Gastrocnemius medialis (tissue), 4 donors: ENCODE data around the gene GRID1. TPM values are rescaled to one million over a fixed set of nuclear protein-coding genes. Genes with fewer than 3 reads are reported as not detected.
"Not testable (repeated sequence)": the region's sequence is repeated elsewhere in the genome, so short reads cannot be mapped to it uniquely, and the experiment has no call there.

Experiments
- ATAC-seq, 2 donors: fragments of 150-250 bp; one replicate each; pipeline ENCODE4 v1.9.1; 2016
- DNase-seq, 2 donors: peaks; one replicate each; pipeline ENCODE4 v3.0.0-alpha.2; 2019
- H3K27ac ChIP-seq, 4 donors: fragments of 200-600 bp; sonication (generic); 1 replicate in 1 of 4; 2 replicates in 3 of 4; pipeline ENCODE4 v1.5.1; 2016 to 2018; ENCODE audit warnings: mild to moderate bottlenecking in 2 of 4, moderate library complexity in 1 of 4
- H3K27me3 ChIP-seq, 3 donors: fragments of 200-600 bp; sonication (generic) in 2 of 3; 1 replicate in 1 of 3; 2 replicates in 2 of 3; pipeline versions ENCODE4 v1.5.1 to v1.6.0; 2016 to 2019; ENCODE audit warnings: mild to moderate bottlenecking in 1 of 3, moderate library complexity in 1 of 3
- H3K36me3 ChIP-seq, 2 donors: fragments of 200-600 bp; sonication (generic) in 1 of 2; one replicate each; pipeline ENCODE4 v1.5.1; 2017 to 2018
- H3K4me1 ChIP-seq, 2 donors: fragments of 200-600 bp; sonication (generic) in 1 of 2; one replicate each; pipeline ENCODE4 v1.5.1; 2016 to 2017; ENCODE audit warnings: mild to moderate bottlenecking in 2 of 2
- H3K4me3 ChIP-seq, 4 donors: fragments of 200-600 bp; sonication (generic) in 3 of 4; 1 replicate in 1 of 4; 2 replicates in 3 of 4; pipeline ENCODE4 v1.5.1; 2016 to 2019; ENCODE audit warnings: mild to moderate bottlenecking in 2 of 4
- H3K9me3 ChIP-seq, 3 donors: fragments of 200-600 bp; sonication (generic) in 2 of 3; 1 replicate in 1 of 3; 2 replicates in 2 of 3; pipeline ENCODE4 v1.5.1; 2016 to 2019
- CTCF ChIP-seq, 5 experiments: fragments of 450-650 bp in 3 of 5; fragments of 200-600 bp in 2 of 5; sonication (generic) in 2 of 5; IDR thresholded peaks in 4 of 5; conservative IDR thresholded peaks in 1 of 5; 1 replicate in 4 of 5; 2 replicates in 1 of 5; pipeline ENCODE4 v1.5.1; 2016 to 2019; ENCODE audit warnings: antibody characterized with exemption in 5 of 5, mild to moderate bottlenecking in 3 of 5, moderate library complexity in 3 of 5
- POLR2A ChIP-seq, 2 donors: fragments of 450-650 bp; IDR thresholded peaks; one replicate each; pipeline ENCODE4 v1.6.1; 2017; ENCODE audit warnings: antibody characterized with exemption in 2 of 2, mild to moderate bottlenecking in 2 of 2, moderate library complexity in 2 of 2
- in situ Hi-C, 4 donors: fragments of 200-750 bp; cut with MboI; loops; one replicate each; pipeline versions ENCODE4 v1.15.0 to v1.8.0; 2017; ENCODE audit warnings: low sequenced_read_pairs in 4 of 4
- intact Hi-C: fragments of 100-400 bp; cut with DNase I; formaldehyde crosslinking; loops from one replicate; pipeline ENCODE4 v1.15.1; 2023; ENCODE audit warnings: low total_unique reads
- total RNA-seq, 4 donors: library from RNA; depleted of rRNA; stranded (reverse); fragments of >200 nt; gene quantifications; one replicate each; pipeline versions ENCODE4 v1.1.0 to v1.2.3, GENCODE V29; 2016

Gene GRID1
- total RNA-seq, 4 donors from 2014 or later, result 0.17 to 1.4 (median 0.79) TPM

DNA sequence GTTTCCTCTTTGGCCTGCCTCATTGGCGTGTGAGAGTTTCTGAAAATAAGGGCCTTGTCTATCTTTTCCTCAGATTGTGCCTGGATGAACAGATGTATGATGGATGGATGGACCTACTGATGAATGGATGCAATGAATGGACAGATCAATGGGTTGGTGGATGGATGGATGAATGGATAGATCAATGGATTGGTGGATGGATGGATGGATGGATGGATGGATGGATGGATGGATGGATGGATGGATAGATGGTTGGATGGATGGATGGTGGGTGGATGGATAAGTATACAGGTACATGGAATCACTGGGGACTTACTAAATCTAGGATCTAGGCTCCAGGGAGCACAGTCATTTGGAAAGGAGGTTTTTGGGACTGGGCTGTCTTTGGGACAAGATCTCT, 331.9 kb downstream of the GRID1 start:
- Histone ChIP-seq H3K4me1 (peaks cover 10% of the 10 kb centered on the region in 2 donors), H3K36me3 (no peaks in the 10 kb centered on the region), H3K9me3 (no peaks in the 10 kb centered on the region), H3K4me3 (no peak overlapping the region), H3K27me3 (no peaks in the 10 kb centered on the region), H3K27ac (no peak overlapping the region)
- in situ Hi-C loops, result no loop called here
- DNase-seq (no peak), ATAC-seq (no peak)
- intact Hi-C loops, result loop anchor here (5.0 kb wide), 1 partner anchor 32 kb away; no protein-coding TSS in a partner anchor
- TF ChIP-seq CTCF (IDR thresholded peaks at IDR 0.05 in 4 of 5, conservative IDR thresholded peaks at IDR 0.05 in 1 of 5) (no peak), POLR2A (IDR thresholded peaks at IDR 0.05) (no peak)

GRCh38 chr10:86033581-86033980, 333.0 kb downstream of the GRID1 start:
- Histone ChIP-seq H3K4me1 (peaks cover 10% of the 10 kb centered on the region in 2 donors), H3K27me3 (no peaks in the 10 kb centered on the region), H3K36me3 (no peaks in the 10 kb centered on the region), H3K4me3 (no peak overlapping the region), H3K9me3 (no peaks in the 10 kb centered on the region), H3K27ac (no peak overlapping the region)
- intact Hi-C loops, result no loop called here
- DNase-seq (no peak), ATAC-seq (no peak)
- TF ChIP-seq CTCF (IDR thresholded peaks at IDR 0.05 in 4 of 5, conservative IDR thresholded peaks at IDR 0.05 in 1 of 5), result no peak
- no peak for TF ChIP-seq POLR2A (IDR thresholded peaks at IDR 0.05)
- in situ Hi-C loops, result no loop called here

DNA sequence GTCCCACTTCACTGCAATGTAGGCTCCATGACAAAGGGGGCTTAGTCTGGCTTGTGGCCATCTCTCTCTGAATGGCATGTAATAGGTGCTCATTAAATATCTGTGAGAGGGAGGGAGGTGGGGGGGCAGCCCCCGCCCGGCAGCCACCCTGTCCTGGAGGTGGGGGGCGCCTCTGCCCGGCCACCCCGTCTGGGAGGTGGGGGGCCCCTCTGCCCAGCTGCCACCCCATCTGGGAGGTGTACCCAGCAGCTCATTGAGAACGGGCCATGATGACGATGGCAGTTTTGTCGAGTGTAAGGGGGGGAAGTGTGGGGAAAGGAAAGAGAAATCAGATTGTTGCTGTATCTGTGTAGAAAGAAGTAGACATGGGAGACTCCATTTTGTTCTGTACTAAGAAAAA, 334.5 kb downstream of the GRID1 start:
- DNase-seq, H3K36me3 ChIP-seq, in situ Hi-C loops, ATAC-seq, H3K27ac ChIP-seq, H3K4me3 ChIP-seq, intact Hi-C loops, H3K27me3 ChIP-seq, H3K9me3 ChIP-seq: not testable (repeated sequence)
- peaks cover 10% of the 10 kb centered on the region in 2 donors for H3K4me1 ChIP-seq

GRCh38 chr10:86030312-86030711, 336.3 kb downstream of the GRID1 start:
- H3K9me3 ChIP-seq, result no peaks in the 10 kb centered on the region
- H3K4me1 ChIP-seq, result no peaks in the 10 kb centered on the region
- H3K36me3 ChIP-seq, result no peaks in the 10 kb centered on the region
- no peak overlapping the region for H3K4me3 ChIP-seq
- intact Hi-C loops (no loop called here), in situ Hi-C loops (no loop called here)
- no peak overlapping the region for H3K27ac ChIP-seq
- DNase-seq, result no peak
- no peak for TF ChIP-seq POLR2A (IDR thresholded peaks at IDR 0.05)
- TF ChIP-seq CTCF (IDR thresholded peaks at IDR 0.05 in 4 of 5, conservative IDR thresholded peaks at IDR 0.05 in 1 of 5), result no peak
- no peak for ATAC-seq
- no peaks in the 10 kb centered on the region for H3K27me3 ChIP-seq

GRCh38 chr10:86027346-86027745, 339.2 kb downstream of the GRID1 start:
- DNase-seq (no peak), ATAC-seq (no peak)
- no peaks in the 10 kb centered on the region for H3K9me3 ChIP-seq
- no peaks in the 10 kb centered on the region for H3K36me3 ChIP-seq
- H3K4me1 ChIP-seq, result peaks cover 12 to 18% of the 10 kb centered on the region in 2 donors
- H3K27me3 ChIP-seq, result no peaks in the 10 kb centered on the region
- TF ChIP-seq CTCF (IDR thresholded peaks at IDR 0.05 in 4 of 5, conservative IDR thresholded peaks at IDR 0.05 in 1 of 5), result no peak
- no peak for TF ChIP-seq POLR2A (IDR thresholded peaks at IDR 0.05)
- no peak overlapping the region for H3K4me3 ChIP-seq
- in situ Hi-C loops (no loop called here), intact Hi-C loops (no loop called here)
- H3K27ac ChIP-seq, result no peak overlapping the region
